HG02840 (cell line): ENCODE results near the gene ARHGAP6.

ENCODE experiments used
- ATAC-seq: cut with Tn5 transposase; IDR thresholded peaks from one replicate; pipeline ENCODE4 v1.9.1; 2021; ENCODE audit warnings: mild to moderate bottlenecking, moderate library complexity, moderate number of reproducible peaks; ENCODE audit not compliant: unreplicated experiment, low FRiP score

The ARHGAP6 gene

GRCh38 chrX:11434607-11435006, 231.1 kb downstream of the ARHGAP6 start:
- ATAC-seq, result no peak

- ATAC-seq, result no peak
Observed at GRCh38 chrX:11431786-11432185, 233.9 kb downstream of the ARHGAP6 start.

GRCh38 chrX:11430271-11430670, 235.4 kb downstream of the ARHGAP6 start:
- ATAC-seq, result no peak

GRCh38 chrX:11429538-11430085, 236.1 kb downstream of the ARHGAP6 start:
- no peak for ATAC-seq

GRCh38 chrX:11427453-11428071, 238.2 kb downstream of the ARHGAP6 start:
- ATAC-seq, result no peak

- ATAC-seq, result no peak
Observed at GRCh38 chrX:11426712-11427452, 238.8 kb downstream of the ARHGAP6 start.

- ATAC-seq, result no peak
Observed at GRCh38 chrX:11424903-11425674, 240.6 kb downstream of the ARHGAP6 start.

- ATAC-seq, result no peak
Observed at GRCh38 chrX:11423949-11424348, 241.8 kb downstream of the ARHGAP6 start.

GRCh38 chrX:11423362-11423818, 242.3 kb downstream of the ARHGAP6 start:
- peak; percentile 80 for ATAC-seq

GRCh38 chrX:11422525-11422857, 243.2 kb downstream of the ARHGAP6 start:
- ATAC-seq, result no peak

- no peak for ATAC-seq
Observed at GRCh38 chrX:11421805-11422524, 243.8 kb downstream of the ARHGAP6 start.

GRCh38 chrX:11420851-11421250, 244.9 kb downstream of the ARHGAP6 start:
- ATAC-seq, result no peak

GRCh38 chrX:11419102-11419501, 246.6 kb downstream of the ARHGAP6 start:
- no peak for ATAC-seq

- ATAC-seq, result no peak
Observed at GRCh38 chrX:11416600-11416999, 249.1 kb downstream of the ARHGAP6 start.

GRCh38 chrX:11414091-11414490, 251.6 kb downstream of the ARHGAP6 start:
- ATAC-seq, result no peak

- no peak for ATAC-seq
Observed at GRCh38 chrX:11412715-11413623, 252.8 kb downstream of the ARHGAP6 start.

- no peak for ATAC-seq
Observed at GRCh38 chrX:11409957-11410356, 255.8 kb downstream of the ARHGAP6 start.

- no peak for ATAC-seq
Observed at GRCh38 chrX:11408783-11409182, 256.9 kb downstream of the ARHGAP6 start.

GRCh38 chrX:11408109-11408405, 257.7 kb downstream of the ARHGAP6 start:
- ATAC-seq, result no peak
